NT2/D1 (cell line): ENCODE measurements around the gene ANKRD60.

Source experiments
- SUZ12 ChIP-seq: IDR thresholded peaks from 2 replicates; pipeline ENCODE4 v1.6.1; 2011; ENCODE audit not compliant: insufficient read length, insufficient read depth; ENCODE audit errors: extremely low read depth
- ZNF274 ChIP-seq: IDR thresholded peaks from 2 replicates; pipeline ENCODE4 v1.6.1; 2011; ENCODE audit warnings: mild to moderate bottlenecking, low read depth, low read length

GRCh38 chr20:58214310-58214709 lies 14.1 kb downstream of the ANKRD60 start:
- TF ChIP-seq ZNF274 (no peak), SUZ12 (no peak)
